ENCODE results near the gene MESP2. TPM values are rescaled to one million over a fixed set of nuclear protein-coding genes. Genes with fewer than 3 reads are reported as not detected.

The MESP2 gene
- total and polyA plus RNA-seq, 2 of the 8 experiments (the other 6 are each of a cell fraction or from before 2014, with no cell fraction given): 0.35 to 0.80 TPM

GRCh38 chr15:89820666-89821611, 44.8 kb downstream of the MESP2 start:
- POLR2A ChIA-PET (ENCODE audit: partially characterized antibody): no interaction called here
- no peak overlapping the region for H3K14ac ChIP-seq (ENCODE audit: insufficient read length)
- H2AK5ac ChIP-seq (ENCODE audit: low read depth, low read length): no peak overlapping the region
- H4K20me1 ChIP-seq (replicated peaks in 1 of 2; ENCODE audit: control insufficient read depth in 1 of 2, insufficient read depth in 2 of 2, low read length in 2 of 2): no peaks in the 10 kb centered on the region
- no peaks in the 10 kb centered on the region for H3K79me2 ChIP-seq (ENCODE audit: control insufficient read depth in 1 of 2, insufficient read depth in 2 of 2, low read length in 2 of 2)
- H3K18ac ChIP-seq (ENCODE audit: extremely low read depth, low read length): no peak overlapping the region
- no peaks in the 10 kb centered on the region for H3K79me1 ChIP-seq (ENCODE audit: low read depth, low read length)
- peaks cover 0 to 9% (median 2%) of the 10 kb centered on the region in 4 experiments; a peak in 1 of 7 replicates for H3K4me1 ChIP-seq (replicated peaks in 1 of 4; ENCODE audit: control insufficient read depth in 3 of 4, insufficient read depth in 4 of 4, low read length in 3 of 4)
- 88% methylated on average over 12 of the region's 12 CpGs; no CpG with 5 or more reads in 1 of the 2 experiments for WGBS, 2 experiments (ENCODE audit: extremely low coverage in 1 of 2, insufficient coverage in 1 of 2, insufficient read length in 1 of 2, insufficient replicate concordance in 2 of 2, low coverage in 1 of 2, low lambda C conversion rate in 2 of 2, missing lambda C conversion rate in 1 of 2)
- H4K91ac ChIP-seq (replicated peaks; ENCODE audit: insufficient read length, low read length): no peak overlapping the region
- 0 out of 4 replicates have a peak, but pooled peaks cover 0 to 1% of the 10 kb centered on the region in 2 experiments for H3K9me3 ChIP-seq (ENCODE audit: insufficient read depth in 2 of 2, low read depth in 1 of 2, low read length in 1 of 2)
- H3K36me3 ChIP-seq (ENCODE audit: control insufficient read depth in 2 of 4, insufficient read depth in 4 of 4, low read length in 3 of 4): no peaks in the 10 kb centered on the region
- DNase-seq (ENCODE audit: low read depth in 1 of 2, low spot score in 2 of 2) (no peak), FAIRE-seq (no peak)
- H2AFZ ChIP-seq (ENCODE audit: low read length): no peak overlapping the region
- no peak overlapping the region for H2BK15ac ChIP-seq (ENCODE audit: low read length)
- no peak overlapping the region for H4K8ac ChIP-seq (ENCODE audit: extremely low read depth, insufficient read depth, low read length)
- H3K4ac ChIP-seq (replicated peaks; ENCODE audit: insufficient read length, low read depth, low read length): no peak overlapping the region
- no peaks in the 10 kb centered on the region for H3K23me2 ChIP-seq (ENCODE audit: low read depth, low read length)
- H2BK12ac ChIP-seq (ENCODE audit: low read depth, low read length): no peak overlapping the region
- CTCF ChIA-PET (ENCODE audit: partially characterized antibody): interaction anchor here (0.6 to 4.3 kb wide), 4 partner anchors 45 to 97 kb away, joined by 3 to 20 read pairs (median 4); no protein-coding TSS in a partner anchor
- no peak overlapping the region for H3K4me2 ChIP-seq (ENCODE audit: insufficient read depth in 1 of 2, low read depth in 2 of 2, low read length in 2 of 2)
- no peak overlapping the region for H3K56ac ChIP-seq (replicated peaks; ENCODE audit: insufficient read length, low read depth, low read length)
- no peak overlapping the region for H3K23ac ChIP-seq (ENCODE audit: insufficient read length)
- H2BK5ac ChIP-seq (ENCODE audit: low read depth, low read length): no peak overlapping the region
- H3K4me3 ChIP-seq (ENCODE audit: extremely low read depth in 1 of 4, insufficient read depth in 2 of 4, low read depth in 3 of 4, low read length in 4 of 4): no peak overlapping the region
- no peak overlapping the region for H3K27ac ChIP-seq (ENCODE audit: low read depth, low read length)
- H3K27me3 ChIP-seq (replicated peaks in 1 of 4; ENCODE audit: control insufficient read depth in 3 of 4, extremely low read depth in 1 of 4, insufficient read depth in 3 of 4, low read length in 3 of 4): peaks cover 0 to 7% (median 2%) of the 10 kb centered on the region in 4 experiments; a peak in 6 of 7 replicates
- no peak overlapping the region for H2BK20ac ChIP-seq (ENCODE audit: low read length)
- H2BK120ac ChIP-seq (replicated peaks; ENCODE audit: low read depth, low read length): no peak overlapping the region
- H3K9ac ChIP-seq (replicated peaks in 1 of 4; ENCODE audit: extremely low read depth in 1 of 4, low read depth in 3 of 4, low read length in 3 of 4): no peak overlapping the region
- no peak overlapping the region for H4K5ac ChIP-seq (ENCODE audit: insufficient read length, low read depth, low read length)
- no peak for TF ChIP-seq SP4 (IDR thresholded peaks at IDR 0.05; ENCODE audit: low read length)
- no peak for TF ChIP-seq MAX (IDR thresholded peaks at IDR 0.05)
- no peak for TF ChIP-seq FOSL1 (IDR thresholded peaks at IDR 0.05; ENCODE audit: insufficient read depth, low read depth, low read length)
- no peak for TF ChIP-seq RXRA (IDR thresholded peaks at IDR 0.05; ENCODE audit: insufficient read depth, low read depth, low read length)
- no peak for TF ChIP-seq BRCA1 (IDR thresholded peaks at IDR 0.05; ENCODE audit: low read depth, low read length)
- TF ChIP-seq JUN (IDR thresholded peaks at IDR 0.05; ENCODE audit: low read depth, low read length): no peak
- TF ChIP-seq ASH2L (IDR thresholded peaks at IDR 0.05; ENCODE audit: low read length): no peak
- no peak for TF ChIP-seq NRF1 (IDR thresholded peaks at IDR 0.05; ENCODE audit: low read depth, low read length)
- no peak for TF ChIP-seq RAD21 (IDR thresholded peaks at IDR 0.05 in 1 of 2, conservative IDR thresholded peaks at IDR 0.05 in 1 of 2; ENCODE audit: low read depth in 2 of 2, low read length in 2 of 2)
- no peak for TF ChIP-seq E2F6 (IDR thresholded peaks at IDR 0.05)
- no peak for TF ChIP-seq CHD2 (IDR thresholded peaks at IDR 0.05; ENCODE audit: low read length)
